ENCODE data around the gene CDH8. TPM values are rescaled to one million over a fixed set of nuclear protein-coding genes. Genes with fewer than 3 reads are reported as not detected.

CDH8 gene
- total RNA-seq, 1 experiment from 2014 or later, result not detected

DNA sequence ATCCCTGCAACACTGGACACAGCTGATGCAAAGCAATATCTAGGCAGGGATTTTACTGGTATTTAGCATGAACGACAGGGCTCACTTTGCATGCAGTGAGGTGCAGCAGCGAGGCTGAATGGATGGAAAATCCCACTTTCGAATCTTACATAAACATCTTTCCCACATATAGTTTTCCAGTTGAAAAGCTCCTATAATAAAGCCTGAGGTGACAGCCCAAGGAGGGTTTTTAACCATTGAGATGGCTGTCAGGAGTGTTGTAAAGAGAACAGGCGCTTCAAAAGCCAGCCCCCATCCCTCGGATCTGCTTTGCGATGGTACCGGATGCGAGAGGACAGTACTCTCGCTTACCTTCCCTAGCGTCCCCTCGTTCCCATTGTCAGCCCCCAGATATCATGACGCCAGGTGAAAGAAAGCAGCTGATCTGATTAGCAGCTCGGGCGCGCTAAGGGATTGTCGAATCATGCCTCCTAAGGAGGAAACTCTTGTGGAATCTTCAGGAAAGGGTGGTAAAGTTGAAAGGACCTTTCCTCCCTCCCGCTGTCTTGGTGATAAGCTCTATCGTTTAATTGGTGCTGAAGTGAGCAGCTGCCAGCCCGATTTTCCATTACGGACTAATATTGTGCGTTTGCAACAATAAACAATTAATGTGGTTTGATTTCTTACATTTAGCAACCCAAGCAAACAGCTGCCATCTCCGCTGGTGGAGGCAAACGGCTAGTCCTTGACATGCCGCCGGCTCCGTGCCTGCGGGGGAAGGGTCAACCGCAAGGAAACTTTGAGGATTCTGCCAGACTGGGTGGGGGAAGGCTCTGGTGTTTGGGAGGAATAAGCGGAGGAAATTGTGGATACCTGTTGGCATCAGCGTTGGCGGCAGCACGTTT is 1.8 kb downstream of the CDH8 start:
- DNase-seq (ENCODE audit: low read depth), result no peak

GRCh38 chr16:62033065-62033464 is 3.2 kb downstream of the CDH8 start:
- DNase-seq (ENCODE audit: low read depth), result no peak

- no peak for DNase-seq (ENCODE audit: low read depth)
Measured at GRCh38 chr16:62029947-62030346, 6.3 kb downstream of the CDH8 start.

DNA sequence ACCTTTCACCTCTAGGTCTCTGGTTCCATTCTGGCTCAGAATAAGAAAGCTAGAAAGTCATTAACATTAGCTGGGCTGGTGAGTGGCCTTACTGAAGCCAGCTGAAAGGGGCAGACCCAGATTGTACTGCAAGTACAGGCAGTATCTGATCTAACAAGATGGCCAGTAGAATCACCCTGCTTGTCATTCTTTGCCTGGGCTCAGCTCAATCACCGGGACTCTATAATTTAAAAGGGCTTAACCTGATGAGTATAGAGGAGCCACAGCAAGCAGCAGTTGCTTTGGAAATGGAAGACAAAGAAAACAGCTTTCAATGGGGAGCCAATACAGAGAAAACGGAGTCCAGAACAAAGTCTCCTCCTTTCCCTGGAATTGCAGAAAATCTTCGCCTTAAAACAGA is 13.6 kb downstream of the CDH8 start:
- DNase-seq (ENCODE audit: low read depth), result no peak

- DNase-seq (ENCODE audit: low read depth), result no peak
Measured at GRCh38 chr16:62021161-62021581, 15.1 kb downstream of the CDH8 start.

DNA sequence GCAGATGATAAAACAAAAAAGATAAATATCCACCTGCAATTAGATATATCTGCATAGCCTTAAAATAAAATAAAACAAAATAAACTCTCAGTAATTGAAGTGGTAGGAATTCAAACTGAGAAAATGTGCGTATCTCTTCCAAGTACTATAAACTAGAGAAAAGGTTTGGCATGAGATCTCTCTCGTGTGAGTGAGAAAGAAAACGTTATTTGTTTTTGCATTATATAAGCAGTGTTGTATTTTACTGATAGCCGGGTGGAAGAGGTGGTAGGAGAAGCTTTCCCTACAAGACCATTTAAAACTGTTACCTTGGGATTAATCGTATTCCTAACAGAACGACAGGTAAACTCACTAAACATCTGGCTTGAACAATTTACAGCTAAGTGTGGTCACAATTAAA is 15.6 kb downstream of the CDH8 start:
- DNase-seq (ENCODE audit: low read depth), result no peak

GRCh38 chr16:62019851-62020250 is 16.4 kb downstream of the CDH8 start:
- no peak for DNase-seq (ENCODE audit: low read depth)

DNA sequence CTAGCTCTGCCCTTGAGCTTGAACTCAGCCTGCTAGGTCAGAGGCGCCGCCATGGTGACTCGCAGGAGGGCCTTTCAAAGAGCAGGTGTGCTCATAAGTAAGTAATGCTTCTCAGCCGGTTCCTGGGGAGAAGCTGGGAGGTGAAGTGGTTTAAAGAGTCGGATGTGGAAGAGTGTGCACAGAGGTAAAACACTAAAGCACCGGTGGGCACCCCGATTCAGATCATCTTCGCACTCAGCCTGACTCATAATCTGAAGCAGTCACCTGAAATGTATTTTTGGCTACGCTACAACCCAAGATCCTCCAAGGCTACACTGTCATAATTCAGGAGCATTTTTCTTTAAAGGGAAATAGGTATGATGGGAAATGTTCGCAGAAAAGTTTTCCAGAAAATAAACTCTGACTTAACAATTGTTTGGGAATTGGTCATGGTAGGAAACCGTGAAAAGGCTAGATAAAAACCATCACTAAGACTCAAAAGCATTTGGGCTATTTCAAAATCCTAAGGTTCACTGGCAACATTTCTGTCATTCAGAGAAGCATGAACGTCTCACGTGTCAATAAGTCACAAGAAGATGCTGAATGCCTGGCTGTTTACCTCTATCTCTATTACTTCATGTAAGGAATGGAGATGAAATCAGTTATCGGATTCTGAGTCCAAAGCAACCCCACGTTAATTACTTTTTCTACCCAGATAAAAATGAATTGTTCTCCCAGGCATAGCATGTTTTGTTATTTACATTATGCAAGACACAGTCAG is 17.8 kb downstream of the CDH8 start:
- no peak for DNase-seq (ENCODE audit: low read depth)

DNA sequence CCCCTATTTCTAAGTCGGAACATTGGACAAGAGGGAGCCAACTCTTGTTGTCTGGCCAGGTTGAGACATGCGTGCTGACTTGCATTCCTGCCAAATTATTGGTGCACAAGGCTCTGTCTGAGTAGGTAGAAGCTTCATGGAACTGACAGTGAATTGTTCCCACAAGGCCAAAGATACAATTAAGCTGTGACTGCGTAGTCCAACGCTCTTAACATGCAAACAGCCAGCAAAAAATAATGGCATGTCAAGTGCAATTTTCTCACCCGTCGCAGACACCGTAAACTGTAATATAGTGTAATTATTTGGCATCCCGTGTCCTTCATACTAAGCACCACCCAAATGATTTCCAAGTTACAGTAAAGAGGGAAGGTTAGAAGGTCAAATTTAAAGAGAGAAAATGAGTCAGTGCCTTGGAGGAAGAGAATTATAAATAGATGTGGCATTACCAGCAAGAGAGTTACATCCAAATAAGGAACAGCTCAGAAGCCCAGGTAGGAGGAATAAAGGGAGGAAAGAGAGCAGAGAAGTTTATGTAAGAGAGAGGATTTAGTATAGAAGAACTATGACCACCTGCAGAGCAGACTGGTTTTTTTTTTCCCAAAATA is 21.8 kb downstream of the CDH8 start:
- no peak for DNase-seq (ENCODE audit: low read depth)

GRCh38 chr16:62010186-62010585 is 26.1 kb downstream of the CDH8 start:
- no peak for DNase-seq (ENCODE audit: low read depth)

GRCh38 chr16:61998460-61998859 is 37.8 kb downstream of the CDH8 start:
- no peak for DNase-seq (ENCODE audit: low read depth)

DNA sequence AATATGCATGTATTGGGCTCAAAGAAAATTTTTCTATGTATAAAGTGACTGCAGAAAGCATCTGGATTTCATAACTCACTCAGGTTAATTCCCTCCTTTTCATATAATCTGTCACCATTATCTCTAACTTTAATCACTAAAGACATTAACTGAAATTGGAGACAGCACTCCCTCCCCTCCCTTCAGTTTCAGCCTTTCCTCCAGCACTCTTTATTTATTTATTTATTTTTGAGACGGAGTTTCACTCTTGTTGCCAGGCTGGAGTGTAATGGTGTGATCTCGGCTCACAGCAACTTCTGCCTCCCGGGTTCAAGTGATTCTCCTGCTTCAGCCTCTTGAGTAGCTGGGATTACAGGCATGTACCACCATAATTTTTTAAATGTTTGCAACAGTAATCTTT is 43.1 kb downstream of the CDH8 start:
- DNase-seq (ENCODE audit: low read depth), result no peak

DNA sequence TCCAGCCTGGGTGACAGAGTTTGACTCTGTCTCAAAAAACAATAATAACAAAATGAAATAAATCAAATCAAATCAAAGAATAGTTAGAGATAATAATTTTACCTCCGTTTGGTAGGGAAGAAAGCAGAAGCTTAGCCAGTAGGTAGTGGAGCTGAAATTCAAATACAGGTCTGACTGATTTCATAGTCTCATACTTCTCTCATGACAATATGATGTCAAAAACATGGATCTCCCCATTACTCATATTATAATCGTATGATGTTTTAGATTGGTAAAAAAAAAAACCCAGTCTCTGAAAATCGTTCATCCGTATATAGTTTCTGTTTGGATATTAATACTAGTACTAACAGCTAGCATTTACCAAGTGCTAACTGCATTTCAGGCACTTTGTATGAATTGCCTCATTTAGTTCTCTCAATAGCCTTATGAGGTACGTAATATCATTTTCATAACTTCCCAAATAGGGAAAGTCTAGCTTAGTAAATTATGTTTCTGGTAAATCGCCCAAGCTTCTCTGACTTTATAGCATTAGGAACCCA is 48.7 kb downstream of the CDH8 start:
- no peak for DNase-seq (ENCODE audit: low read depth)

DNA sequence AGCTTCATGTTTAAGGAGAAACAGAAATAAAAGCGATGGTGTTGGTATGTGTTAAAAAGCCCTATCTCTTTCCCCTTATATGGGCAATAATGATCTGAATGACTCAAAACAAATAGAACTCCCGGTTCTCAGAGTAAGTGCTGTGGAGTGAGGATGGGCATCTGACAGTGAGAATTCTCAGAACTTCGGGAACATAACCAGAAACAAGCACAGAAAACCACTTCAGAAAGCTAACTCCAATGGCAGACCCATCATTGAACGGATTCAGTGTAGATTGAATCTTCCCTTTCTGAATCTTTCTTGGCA is 67.2 kb downstream of the CDH8 start:
- no peak for DNase-seq (ENCODE audit: low read depth)

DNA sequence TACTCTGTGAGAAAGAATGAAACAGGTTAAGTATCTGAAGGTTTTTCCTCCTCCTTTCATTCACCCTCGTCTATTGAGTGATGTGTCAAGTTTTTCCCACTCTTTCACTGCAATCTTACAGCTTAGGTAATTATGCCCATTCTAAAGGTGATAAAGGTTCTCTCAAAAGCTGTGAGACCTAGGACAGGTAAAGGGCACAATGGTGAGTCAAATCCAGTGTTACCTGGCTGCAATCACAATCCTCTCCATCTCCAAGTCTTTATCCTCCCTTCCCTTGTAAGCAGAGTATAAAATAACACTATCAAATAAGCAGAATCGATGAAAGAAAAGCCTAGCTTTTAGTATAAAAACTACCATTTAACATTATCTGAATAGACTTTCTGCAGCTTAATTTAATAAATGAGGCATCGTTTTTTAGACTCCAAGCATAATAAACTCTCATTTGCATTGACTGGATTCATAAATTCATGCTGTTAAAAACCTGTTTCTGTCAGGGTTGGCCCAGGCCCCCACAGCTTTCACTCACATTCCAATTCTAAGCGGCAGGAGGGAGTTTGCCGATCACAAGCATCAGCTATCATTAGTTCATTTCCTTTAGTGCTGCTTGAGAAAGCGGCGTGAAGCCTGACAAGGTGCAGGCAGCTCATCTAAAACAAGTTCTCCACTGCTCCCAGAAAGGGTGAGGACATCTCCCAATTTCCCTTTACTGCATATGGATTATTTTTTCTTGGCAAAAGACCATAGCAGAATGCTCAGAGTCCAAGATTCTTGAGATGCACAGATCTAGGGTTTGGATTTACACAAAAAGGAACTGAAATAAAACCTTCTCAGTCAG is 67.8 kb downstream of the CDH8 start:
- no peak for DNase-seq (ENCODE audit: low read depth)

DNA sequence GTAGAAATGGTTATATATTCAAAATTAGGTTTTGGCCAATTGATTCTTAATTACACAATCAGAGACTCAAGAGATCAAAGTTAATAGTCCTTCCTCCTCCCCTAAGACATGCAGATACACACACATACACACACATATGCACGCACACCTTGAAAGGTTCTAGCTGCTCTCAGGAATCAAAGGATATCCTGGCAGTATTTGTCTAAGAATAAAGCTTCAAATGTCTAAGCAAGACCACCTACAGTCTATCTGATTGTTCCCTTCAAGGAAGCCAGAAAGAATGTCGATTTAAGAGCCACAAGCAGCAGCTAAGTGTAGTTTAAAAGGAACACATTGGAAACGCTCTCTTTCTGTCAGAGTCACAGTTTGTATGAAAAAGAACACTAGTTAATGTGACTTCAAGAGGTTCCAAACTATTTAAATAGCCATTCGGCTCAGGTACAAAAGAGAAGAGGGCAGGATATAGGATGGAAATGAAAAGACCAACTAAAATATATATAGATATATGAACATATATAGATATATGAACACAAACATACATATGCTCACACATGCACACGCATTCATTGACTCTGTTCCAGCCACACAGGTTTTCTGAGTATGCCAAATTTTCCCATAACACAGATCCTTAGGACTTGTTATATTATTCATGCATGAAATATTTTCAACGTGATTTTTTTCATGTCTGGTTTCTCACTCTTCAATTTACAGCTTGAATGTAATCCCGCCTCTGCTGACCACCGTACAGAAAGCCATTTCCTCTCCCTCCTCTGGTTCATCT is 79.0 kb downstream of the CDH8 start:
- no peak for DNase-seq (ENCODE audit: low read depth)

DNA sequence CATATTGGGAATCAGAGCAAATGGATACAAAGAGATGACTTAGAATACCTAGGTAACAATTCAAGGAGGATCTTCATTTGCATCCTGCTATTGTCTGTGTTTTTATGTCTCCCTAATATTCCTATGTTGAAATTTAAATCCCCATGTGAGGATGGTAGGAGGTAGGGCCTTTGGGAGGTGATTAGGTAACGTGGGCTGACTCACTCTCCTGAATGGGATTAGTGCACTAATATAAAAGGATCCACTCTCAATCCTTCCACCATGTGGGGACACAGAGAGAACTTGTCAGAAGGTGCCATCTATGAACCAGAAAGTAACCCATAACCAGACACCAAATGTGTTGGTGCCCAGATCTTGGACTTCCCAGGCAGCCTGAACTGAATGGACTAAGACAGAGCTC is 83.4 kb downstream of the CDH8 start:
- DNase-seq (ENCODE audit: low read depth), result no peak

- no peak for DNase-seq (ENCODE audit: low read depth)
Measured at GRCh38 chr16:61948414-61948813, 87.8 kb downstream of the CDH8 start.

- no peak for DNase-seq (ENCODE audit: low read depth)
Measured at GRCh38 chr16:61946019-61946418, 90.2 kb downstream of the CDH8 start.

DNA sequence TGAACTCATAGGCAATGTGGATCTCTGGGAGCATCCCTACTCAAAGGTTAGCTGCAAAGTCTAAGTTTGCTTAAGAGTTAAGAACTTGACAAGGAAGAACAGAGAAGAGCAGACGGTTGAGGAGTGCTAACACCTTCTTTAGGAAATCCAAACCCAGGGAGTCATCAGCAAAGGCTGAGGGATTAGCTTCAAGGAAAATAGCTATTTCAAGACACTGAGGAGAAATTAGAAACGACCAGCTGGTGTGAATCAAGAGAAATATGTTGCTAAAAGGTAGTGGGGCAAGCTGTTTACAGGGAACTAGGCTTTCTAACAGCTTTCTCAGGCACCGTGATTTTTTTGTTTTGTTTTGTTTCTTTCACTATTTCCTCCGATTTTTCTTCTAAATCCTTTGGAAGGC is 90.7 kb downstream of the CDH8 start:
- DNase-seq (ENCODE audit: low read depth), result no peak
